Subcutaneous abdominal adipose tissue (tissue), 5 donors: ENCODE results near the gene MYRIP.

Experiments used
- H3K27ac ChIP-seq: one replicate; pipeline ENCODE4 v1.7.0; 2013; ENCODE audit warnings: low read depth, mild to moderate bottlenecking, inconsistent platforms, low read length, moderate library complexity
- H3K27me3 ChIP-seq, 5 donors: one replicate each; pipeline ENCODE4 v1.7.0; 2013; ENCODE audit warnings: low read length in 5 of 5, inconsistent platforms in 1 of 5; ENCODE audit not compliant: control insufficient read depth in 5 of 5, insufficient read depth in 4 of 5
- H3K36me3 ChIP-seq, 5 donors: one replicate each; pipeline ENCODE4 v1.7.0; 2013; ENCODE audit warnings: low read length in 5 of 5; ENCODE audit not compliant: control insufficient read depth in 5 of 5, insufficient read depth in 5 of 5
- H3K4me1 ChIP-seq, 5 donors: one replicate each; pipeline ENCODE4 v1.7.0; 2013; ENCODE audit warnings: low read length in 5 of 5, mild to moderate bottlenecking in 3 of 5, moderate library complexity in 1 of 5; ENCODE audit not compliant: control insufficient read depth in 5 of 5, insufficient read depth in 5 of 5
- H3K4me3 ChIP-seq, 5 donors: one replicate each; pipeline ENCODE4 v1.7.0; 2013; ENCODE audit warnings: low read length in 5 of 5, low read depth in 1 of 5
- H3K9ac ChIP-seq, 5 donors: one replicate each; pipeline ENCODE4 v1.7.0; 2013; ENCODE audit warnings: low read length in 5 of 5, mild to moderate bottlenecking in 4 of 5, moderate library complexity in 3 of 5
- H3K9me3 ChIP-seq, 5 donors: one replicate each; pipeline ENCODE4 v1.7.0; 2013; ENCODE audit warnings: low read length in 5 of 5; ENCODE audit not compliant: control insufficient read depth in 5 of 5
- donor health status: healthy.
- donor health status: healthy.
- donor health status: healthy.
- donor health status: healthy.
- donor health status: healthy.

The MYRIP gene

GRCh38 chr3:40290396-40290795, 481.0 kb downstream of the MYRIP start:
- H3K4me3 ChIP-seq: no peak overlapping the region
- no peak overlapping the region for H3K27ac ChIP-seq
- peaks cover 3 to 16% (median 9%) of the 10 kb centered on the region in 5 donors for H3K36me3 ChIP-seq

GRCh38 chr3:40291471-40291870, 482.1 kb downstream of the MYRIP start:
- peaks cover 7 to 16% (median 9%) of the 10 kb centered on the region in 5 donors for H3K36me3 ChIP-seq
- H3K4me3 ChIP-seq: no peak overlapping the region
- no peak overlapping the region for H3K27ac ChIP-seq
- H3K4me1 ChIP-seq: no peaks in the 10 kb centered on the region
- no peaks in the 10 kb centered on the region for H3K9me3 ChIP-seq
- no peaks in the 10 kb centered on the region for H3K27me3 ChIP-seq
- no peak overlapping the region for H3K9ac ChIP-seq

More at GRCh38 chr3:40290396-40290795, 481.0 kb downstream of the MYRIP start:
- Histone ChIP-seq H3K9ac (no peak overlapping the region), H3K9me3 (no peaks in the 10 kb centered on the region), H3K4me1 (no peaks in the 10 kb centered on the region), H3K27me3 (no peaks in the 10 kb centered on the region)

GRCh38 chr3:40292637-40293349, 483.4 kb downstream of the MYRIP start:
- H3K9me3 ChIP-seq: no peaks in the 10 kb centered on the region
- H3K4me1 ChIP-seq: no peaks in the 10 kb centered on the region
- H3K9ac ChIP-seq: no peak overlapping the region
- H3K4me3 ChIP-seq: no peak overlapping the region
- no peak overlapping the region for H3K27ac ChIP-seq
- H3K27me3 ChIP-seq: no peaks in the 10 kb centered on the region
- H3K36me3 ChIP-seq: peaks cover 8 to 16% (median 11%) of the 10 kb centered on the region in 5 donors

GRCh38 chr3:40294434-40294833, 485.0 kb downstream of the MYRIP start:
- H3K9me3 ChIP-seq: no peaks in the 10 kb centered on the region
- no peaks in the 10 kb centered on the region for H3K27me3 ChIP-seq
- peaks cover 0 to 4% (median 4%) of the 10 kb centered on the region in 5 donors for H3K4me1 ChIP-seq
- H3K9ac ChIP-seq: no peak overlapping the region
- peaks cover 8 to 16% (median 12%) of the 10 kb centered on the region in 5 donors for H3K36me3 ChIP-seq
- no peak overlapping the region for H3K27ac ChIP-seq
- H3K4me3 ChIP-seq: no peak overlapping the region

GRCh38 chr3:40298075-40298474, 488.7 kb downstream of the MYRIP start:
- H3K9ac ChIP-seq: no peak overlapping the region
- H3K4me3 ChIP-seq: no peak overlapping the region
- no peaks in the 10 kb centered on the region for H3K27me3 ChIP-seq
- no peak overlapping the region for H3K27ac ChIP-seq
- peaks cover 0 to 22% (median 16%) of the 10 kb centered on the region in 5 donors for H3K4me1 ChIP-seq
- peaks cover 0 to 17% (median 5%) of the 10 kb centered on the region in 5 donors for H3K36me3 ChIP-seq
- no peaks in the 10 kb centered on the region for H3K9me3 ChIP-seq

GRCh38 chr3:40299130-40299720, 489.8 kb downstream of the MYRIP start:
- H3K9me3 ChIP-seq: no peaks in the 10 kb centered on the region
- H3K4me3 ChIP-seq: no peak overlapping the region
- H3K9ac ChIP-seq: no peak overlapping the region
- peaks cover 0 to 16% (median 5%) of the 10 kb centered on the region in 5 donors for H3K36me3 ChIP-seq
- H3K27me3 ChIP-seq: no peaks in the 10 kb centered on the region
- no peak overlapping the region for H3K27ac ChIP-seq
- peaks cover 0 to 26% (median 17%) of the 10 kb centered on the region in 5 donors for H3K4me1 ChIP-seq

GRCh38 chr3:40299721-40300335, 490.4 kb downstream of the MYRIP start:
- H3K9ac ChIP-seq: no peak overlapping the region
- H3K9me3 ChIP-seq: no peaks in the 10 kb centered on the region
- peak overlapping the region; percentile 7 for H3K27ac ChIP-seq
- H3K36me3 ChIP-seq: peaks cover 0 to 14% (median under 1%) of the 10 kb centered on the region in 5 donors
- no peaks in the 10 kb centered on the region for H3K27me3 ChIP-seq
- H3K4me1 ChIP-seq: peaks cover 0 to 26% (median 17%) of the 10 kb centered on the region in 5 donors
- no peak overlapping the region for H3K4me3 ChIP-seq

- H3K36me3 ChIP-seq: peaks cover 0 to 6% (median 0%) of the 10 kb centered on the region in 5 donors
- no peak overlapping the region for H3K27ac ChIP-seq
- no peaks in the 10 kb centered on the region for H3K27me3 ChIP-seq
- peaks cover 0 to 26% (median 17%) of the 10 kb centered on the region in 5 donors for H3K4me1 ChIP-seq
- no peak overlapping the region for H3K9ac ChIP-seq
- no peaks in the 10 kb centered on the region for H3K9me3 ChIP-seq
- no peak overlapping the region for H3K4me3 ChIP-seq
Measured at GRCh38 chr3:40302784-40303183, 493.4 kb downstream of the MYRIP start.

GRCh38 chr3:40304352-40304751, 494.9 kb downstream of the MYRIP start:
- Histone ChIP-seq H3K36me3 (peaks cover 0 to 5% (median 0%) of the 10 kb centered on the region in 5 donors), H3K27ac (no peak overlapping the region), H3K4me1 (peaks cover 0 to 30% (median 24%) of the 10 kb centered on the region in 5 donors)

GRCh38 chr3:40306336-40306735, 496.9 kb downstream of the MYRIP start:
- H3K27me3 ChIP-seq: no peaks in the 10 kb centered on the region
- no peak overlapping the region for H3K9ac ChIP-seq
- no peaks in the 10 kb centered on the region for H3K9me3 ChIP-seq
- H3K27ac ChIP-seq: no peak overlapping the region
- H3K4me1 ChIP-seq: peaks cover 0 to 28% (median 25%) of the 10 kb centered on the region in 5 donors
- H3K36me3 ChIP-seq: peaks cover 0 to under 1% (median 0%) of the 10 kb centered on the region in 5 donors
- H3K4me3 ChIP-seq: no peak overlapping the region

More at GRCh38 chr3:40304352-40304751, 494.9 kb downstream of the MYRIP start:
- no peaks in the 10 kb centered on the region for H3K9me3 ChIP-seq
- no peak overlapping the region for H3K4me3 ChIP-seq
- H3K9ac ChIP-seq: no peak overlapping the region
- H3K27me3 ChIP-seq: no peaks in the 10 kb centered on the region
